GM19328 (cell line): ENCODE data around the gene RNF103.
A peak's percentile ranks its signal among the peaks of the same experiment; 100 is the strongest.
"Not testable (repeated sequence)": the region's sequence is repeated elsewhere in the genome, so short reads cannot be mapped to it uniquely, and the experiment has no call there.

Experiments used
- ATAC-seq: cut with Tn5 transposase; IDR thresholded peaks from one replicate; pipeline ENCODE4 v1.9.1; 2021; ENCODE audit warnings: mild to moderate bottlenecking, moderate library complexity; ENCODE audit not compliant: unreplicated experiment

The RNF103 gene

GRCh38 chr2:86623494-86624266 lies at the start of gene RNF103:
Gene RNF103, minus strand, starts transcription at chr2:86623865. Its CDS starts 979 bp downstream, at chr2:86622886.
- peak; percentile 80 for ATAC-seq

GRCh38 chr2:86673011-86673410 lies 49.3 kb upstream of the RNF103 start:
- ATAC-seq = no peak

GRCh38 chr2:86672027-86672545 lies 48.4 kb upstream of the RNF103 start:
- ATAC-seq = no peak

GRCh38 chr2:86671337-86671981 lies 47.8 kb upstream of the RNF103 start:
- no peak for ATAC-seq

GRCh38 chr2:86669323-86669722 lies 45.7 kb upstream of the RNF103 start:
- ATAC-seq = not testable (repeated sequence)

- ATAC-seq = no peak
Observed at GRCh38 chr2:86661333-86661732, 37.7 kb upstream of the RNF103 start.

GRCh38 chr2:86650188-86650587 lies 26.5 kb upstream of the RNF103 start:
- no peak for ATAC-seq

- no peak for ATAC-seq
Observed at GRCh38 chr2:86649119-86649947, 25.7 kb upstream of the RNF103 start.

- no peak for ATAC-seq
Observed at GRCh38 chr2:86648681-86649080, 25.0 kb upstream of the RNF103 start.

- ATAC-seq = no peak
Observed at GRCh38 chr2:86646865-86647264, 23.2 kb upstream of the RNF103 start.

GRCh38 chr2:86646329-86646728 lies 22.7 kb upstream of the RNF103 start:
- no peak for ATAC-seq

GRCh38 chr2:86645752-86646151 lies 22.1 kb upstream of the RNF103 start:
- no peak for ATAC-seq

- no peak for ATAC-seq
Observed at GRCh38 chr2:86638712-86639111, 15.0 kb upstream of the RNF103 start.

- ATAC-seq = no peak
Observed at GRCh38 chr2:86636842-86637241, 13.2 kb upstream of the RNF103 start.

GRCh38 chr2:86634352-86634751 lies 10.7 kb upstream of the RNF103 start:
- ATAC-seq = no peak

- ATAC-seq = no peak
Observed at GRCh38 chr2:86633155-86633651, 9.5 kb upstream of the RNF103 start.

- no peak for ATAC-seq
Observed at GRCh38 chr2:86632672-86633071, 9.0 kb upstream of the RNF103 start.

- ATAC-seq = no peak
Observed at GRCh38 chr2:86631846-86632485, 8.3 kb upstream of the RNF103 start.

GRCh38 chr2:86628091-86628522 lies 4.4 kb upstream of the RNF103 start:
- no peak for ATAC-seq

GRCh38 chr2:86627550-86627949 lies 3.9 kb upstream of the RNF103 start:
- no peak for ATAC-seq

GRCh38 chr2:86625096-86625495 lies 1.4 kb upstream of the RNF103 start:
- no peak for ATAC-seq
